LNCaP clone FGC (cell line): ENCODE results near the gene TXNL4A.

Experiments
- DNase-seq: peaks from one replicate; pipeline ENCODE4 v3.0.0-alpha.2; 2011; ENCODE audit warnings: low read depth
- H3K4me3 ChIP-seq: 2 replicates; pipeline ENCODE4 v1.5.1; 2011; ENCODE audit warnings: mild to moderate bottlenecking, low read depth, low read length, control low read depth
- CTCF ChIP-seq: IDR thresholded peaks from 2 replicates; pipeline ENCODE4 v1.5.1; 2012; ENCODE audit warnings: mild to moderate bottlenecking; ENCODE audit not compliant: control insufficient read depth, insufficient read depth; ENCODE audit errors: extremely low read depth

The TXNL4A gene

GRCh38 chr18:79934311-79935097 lies 53.9 kb downstream of the TXNL4A start:
- H3K4me3 ChIP-seq = no peak overlapping the region
- peak; percentile 52 for TF ChIP-seq CTCF

GRCh38 chr18:79933765-79934164 lies 54.6 kb downstream of the TXNL4A start:
- H3K4me3 ChIP-seq = no peak overlapping the region
- peak; percentile 71 for TF ChIP-seq CTCF
- no peak for DNase-seq

More at GRCh38 chr18:79934311-79935097, 53.9 kb downstream of the TXNL4A start:
- no peak for DNase-seq

- DNase-seq = no peak
- TF ChIP-seq CTCF = no peak
- no peak overlapping the region for H3K4me3 ChIP-seq
Measured at GRCh38 chr18:79932907-79933306, 55.5 kb downstream of the TXNL4A start.

GRCh38 chr18:79931475-79931874 lies 56.9 kb downstream of the TXNL4A start:
- DNase-seq = no peak
- no peak for TF ChIP-seq CTCF
- H3K4me3 ChIP-seq = no peak overlapping the region

- no peak for DNase-seq
- no peak for TF ChIP-seq CTCF
- no peak overlapping the region for H3K4me3 ChIP-seq
Measured at GRCh38 chr18:79930020-79930642, 58.2 kb downstream of the TXNL4A start.

GRCh38 chr18:79928563-79928960 lies 59.8 kb downstream of the TXNL4A start:
- no peak overlapping the region for H3K4me3 ChIP-seq
- no peak for TF ChIP-seq CTCF
- no peak for DNase-seq
